Esophagus muscularis mucosa (tissue), 4 donors: ENCODE data around the gene SAMD10.

Source experiments
- CTCF ChIP-seq, 3 experiments: fragments of 200-600 bp in 2 of 3; fragments of 450-650 bp in 1 of 3; sonication (generic) in 2 of 3; IDR thresholded peaks; one replicate each; pipeline ENCODE4 v1.5.1; 2017 to 2019; ENCODE audit warnings: antibody characterized with exemption in 3 of 3, mild to moderate bottlenecking in 2 of 3, moderate library complexity in 1 of 3
- EP300 ChIP-seq: sonication (generic); formaldehyde crosslinking; IDR thresholded peaks from one replicate; pipeline ENCODE4 v1.6.1; 2017; ENCODE audit warnings: antibody characterized with exemption
- POLR2A ChIP-seq: fragments of 450-650 bp; IDR thresholded peaks from one replicate; pipeline ENCODE4 v1.6.1; 2017; ENCODE audit warnings: antibody characterized with exemption, moderate library complexity, mild to moderate bottlenecking, low read depth
- POLR2AphosphoS5 ChIP-seq, 2 donors: sonication (generic); formaldehyde crosslinking; IDR thresholded peaks; one replicate each; pipeline ENCODE4 v1.6.1; 2017; ENCODE audit warnings: antibody characterized with exemption in 2 of 2

GRCh38 chr20:63979229-63979556 lies 249 bp downstream of the SAMD10 start:
- TF ChIP-seq CTCF (IDR thresholded peaks at IDR 0.05) (no peak), POLR2A (no peak), EP300 (no peak), POLR2AphosphoS5 (IDR thresholded peaks at IDR 0.05) (no peak)
